H1 (cell line): ENCODE data around the gene DBR1. TPM values are rescaled to one million over a fixed set of nuclear protein-coding genes. Genes with fewer than 3 reads are reported as not detected.

Source experiments
- CTCF ChIA-PET: fragments of 300-600 bp; sonication (Branson Sonifier 250); formaldehyde crosslinking; loops from one replicate; lab custom pipeline; 2021; ENCODE audit not compliant: partially characterized antibody; lab: Charles Lee
- POLR2A ChIA-PET: fragments of 300-600 bp; sonication (Branson Sonifier 250); formaldehyde crosslinking; loops from one replicate; lab custom pipeline; 2021; ENCODE audit warnings: inconsistent platforms; ENCODE audit not compliant: partially characterized antibody; lab: Charles Lee
- DNase-seq, 2 experiments: peaks; one replicate each; pipeline versions ENCODE4 v3.0.0 to v3.0.0-alpha.2; 2010 to 2022; ENCODE audit warnings: low spot score in 2 of 2, low read depth in 1 of 2, mixed read lengths in 1 of 2
- FAIRE-seq: peaks from 2 replicates; lab custom pipeline; 2011; peaks lifted over from hg19 to GRCh38; lab: Jason Lieb, UNC
- H2AFZ ChIP-seq: 2 replicates; pipeline ENCODE4 v1.8.1; 2012; ENCODE audit warnings: low read length, inconsistent platforms
- H2AK5ac ChIP-seq: 2 replicates; pipeline ENCODE4 v1.6.1; 2013; ENCODE audit warnings: low read depth, low read length
- H2BK120ac ChIP-seq: replicated peaks from 2 replicates; pipeline ENCODE3; 2013; ENCODE audit warnings: low read depth, low read length, inconsistent platforms
- H2BK12ac ChIP-seq: 2 replicates; pipeline ENCODE4 v1.6.1; 2013; ENCODE audit warnings: low read depth, low read length
- H2BK15ac ChIP-seq: 2 replicates; pipeline ENCODE4 v1.6.1; 2013; ENCODE audit warnings: low read length
- H2BK20ac ChIP-seq: 2 replicates; pipeline ENCODE4 v1.6.1; 2013; ENCODE audit warnings: low read length
- H2BK5ac ChIP-seq: 2 replicates; pipeline ENCODE4 v1.6.1; 2013; ENCODE audit warnings: low read depth, low read length
- H3K14ac ChIP-seq: 2 replicates; pipeline ENCODE4 v1.6.1; 2013; ENCODE audit warnings: inconsistent platforms; ENCODE audit not compliant: insufficient read length
- H3K18ac ChIP-seq: 2 replicates; pipeline ENCODE4 v1.6.1; 2013; ENCODE audit warnings: low read length; ENCODE audit errors: extremely low read depth
- H3K23ac ChIP-seq: 2 replicates; pipeline ENCODE4 v1.6.1; 2013; ENCODE audit warnings: inconsistent platforms; ENCODE audit not compliant: insufficient read length
- H3K23me2 ChIP-seq: 2 replicates; pipeline ENCODE4 v1.6.1; 2013; ENCODE audit warnings: low read depth, low read length
- H3K27ac ChIP-seq: 2 replicates; pipeline ENCODE4 v1.6.1; 2011; ENCODE audit warnings: low read depth, low read length, inconsistent platforms
- H3K27me3 ChIP-seq, 4 experiments: replicated peaks in 1 of 4; 1 replicate in 1 of 4; 2 replicates in 3 of 4; pipeline versions ENCODE4 v1.6.1 to v1.8.1; 2011 to 2013; ENCODE audit warnings: low read length in 3 of 4, mild to moderate bottlenecking in 3 of 4, inconsistent platforms in 2 of 4, mixed read lengths in 2 of 4, moderate library complexity in 1 of 4; ENCODE audit not compliant: control insufficient read depth in 3 of 4, insufficient read depth in 3 of 4; ENCODE audit errors: extremely low read depth in 1 of 4
- H3K36me3 ChIP-seq, 4 experiments: 2 replicates each; pipeline versions ENCODE4 v1.6.1 to v1.8.1; 2011 to 2013; ENCODE audit warnings: mild to moderate bottlenecking in 4 of 4, low read length in 3 of 4, moderate library complexity in 2 of 4, control low read depth in 1 of 4, inconsistent platforms in 1 of 4; ENCODE audit not compliant: insufficient read depth in 4 of 4, control insufficient read depth in 2 of 4
- H3K4ac ChIP-seq: replicated peaks from 2 replicates; pipeline ENCODE3; 2013; ENCODE audit warnings: low read length, low read depth, mixed read lengths, inconsistent platforms; ENCODE audit not compliant: insufficient read length
- H3K4me1 ChIP-seq, 4 experiments: replicated peaks in 1 of 4; 1 replicate in 1 of 4; 2 replicates in 3 of 4; pipeline versions ENCODE4 v1.6.1 to v1.8.1; 2011 to 2013; ENCODE audit warnings: low read length in 3 of 4, inconsistent platforms in 2 of 4, mixed read lengths in 1 of 4; ENCODE audit not compliant: insufficient read depth in 4 of 4, control insufficient read depth in 3 of 4
- H3K4me2 ChIP-seq, 2 experiments: 2 replicates each; pipeline versions ENCODE4 v1.6.1 to v1.8.1; 2011 to 2013; ENCODE audit warnings: low read depth in 2 of 2, low read length in 2 of 2, control low read depth in 1 of 2, inconsistent platforms in 1 of 2, mild to moderate bottlenecking in 1 of 2; ENCODE audit not compliant: insufficient read depth in 1 of 2
- H3K4me3 ChIP-seq, 4 experiments: fragments of 200-600, 300-600 bp in 1 of 4; sonication (generic), shearing (Covaris generic), sonication (Bioruptor Twin) in 1 of 4; 2 replicates each; pipeline versions ENCODE4 v1.5.1 to v1.8.1; 2011 to 2016; ENCODE audit warnings: low read length in 4 of 4, low read depth in 3 of 4, control low read depth in 2 of 4, inconsistent platforms in 2 of 4, mild to moderate bottlenecking in 2 of 4, mixed read lengths in 1 of 4, moderate library complexity in 1 of 4; ENCODE audit not compliant: insufficient read depth in 2 of 4; ENCODE audit errors: extremely low read depth in 1 of 4
- H3K56ac ChIP-seq: replicated peaks from 2 replicates; pipeline ENCODE3; 2013; ENCODE audit warnings: low read depth, mild to moderate bottlenecking, mixed read lengths, low read length, inconsistent platforms; ENCODE audit not compliant: insufficient read length
- H3K79me1 ChIP-seq: 2 replicates; pipeline ENCODE4 v1.6.1; 2013; ENCODE audit warnings: low read depth, low read length, control low read depth
- H3K79me2 ChIP-seq, 2 experiments: 2 replicates each; pipeline versions ENCODE4 v1.6.1 to v1.8.1; 2012 to 2013; ENCODE audit warnings: low read length in 2 of 2, mild to moderate bottlenecking in 2 of 2, inconsistent platforms in 1 of 2; ENCODE audit not compliant: insufficient read depth in 2 of 2, control insufficient read depth in 1 of 2
- H3K9ac ChIP-seq, 4 experiments: replicated peaks in 1 of 4; 1 replicate in 1 of 4; 2 replicates in 3 of 4; pipeline versions ENCODE4 v1.6.1 to v1.8.1; 2011 to 2013; ENCODE audit warnings: low read depth in 3 of 4, low read length in 3 of 4, control low read depth in 2 of 4, mild to moderate bottlenecking in 2 of 4, moderate library complexity in 2 of 4, inconsistent platforms in 1 of 4; ENCODE audit errors: extremely low read depth in 1 of 4
- H3K9me3 ChIP-seq, 2 experiments: 2 replicates each; pipeline versions ENCODE4 v1.6.1 to v1.8.1; 2012 to 2013; ENCODE audit warnings: mild to moderate bottlenecking in 2 of 2, moderate library complexity in 2 of 2, control low read depth in 1 of 2, inconsistent platforms in 1 of 2, low read depth in 1 of 2, low read length in 1 of 2, mixed read lengths in 1 of 2; ENCODE audit not compliant: insufficient read depth in 2 of 2
- H4K20me1 ChIP-seq, 2 experiments: replicated peaks in 1 of 2; 2 replicates each; pipeline versions ENCODE3 to v1.8.1; 2011 to 2013; ENCODE audit warnings: inconsistent platforms in 2 of 2, low read length in 2 of 2, mild to moderate bottlenecking in 1 of 2; ENCODE audit not compliant: insufficient read depth in 2 of 2, control insufficient read depth in 1 of 2
- H4K5ac ChIP-seq: 2 replicates; pipeline ENCODE4 v1.6.1; 2013; ENCODE audit warnings: low read length, low read depth, mixed read lengths, inconsistent platforms; ENCODE audit not compliant: insufficient read length
- H4K8ac ChIP-seq: 2 replicates; pipeline ENCODE4 v1.8.0; 2013; ENCODE audit warnings: mild to moderate bottlenecking, moderate library complexity, low read length, inconsistent platforms; ENCODE audit not compliant: insufficient read depth; ENCODE audit errors: extremely low read depth
- H4K91ac ChIP-seq: replicated peaks from 2 replicates; pipeline ENCODE3; 2013; ENCODE audit warnings: low read length, mixed read lengths, inconsistent platforms; ENCODE audit not compliant: insufficient read length
- CREB1 ChIP-seq: IDR thresholded peaks from 2 replicates; pipeline ENCODE4 v1.6.1; 2012; ENCODE audit warnings: inconsistent platforms
- HDAC2 ChIP-seq, 2 experiments: fragments of 300-600 bp in 1 of 2; sonication (generic) in 1 of 2; IDR thresholded peaks; 2 replicates each; pipeline ENCODE4 v1.6.1; 2011 to 2012; ENCODE audit warnings: low read depth in 2 of 2, low read length in 2 of 2, mild to moderate bottlenecking in 2 of 2, moderate library complexity in 2 of 2, borderline replicate concordance in 1 of 2, inconsistent platforms in 1 of 2
- KDM5A ChIP-seq: fragments of 200-600 bp; IDR thresholded peaks from 2 replicates; pipeline ENCODE4 v1.7.1; 2012; ENCODE audit warnings: mild to moderate bottlenecking, low read length, inconsistent platforms, mixed read lengths
- MAFK ChIP-seq: IDR thresholded peaks from 2 replicates; pipeline ENCODE4 v1.6.1; 2012; ENCODE audit warnings: low read depth, mild to moderate bottlenecking, improper control_type of control experiment, low read length
- NANOG ChIP-seq: IDR thresholded peaks from 2 replicates; pipeline ENCODE4 v1.6.1; 2011; ENCODE audit warnings: low read length, low read depth, mild to moderate bottlenecking, inconsistent platforms; ENCODE audit not compliant: insufficient read depth, poor library complexity, severe bottlenecking
- RNF2 ChIP-seq: fragments of 200-900, 300-1000 bp; sonication (generic); IDR thresholded peaks from 2 replicates; pipeline ENCODE4 v1.7.1; 2016; ENCODE audit warnings: borderline replicate concordance, low read depth, mild to moderate bottlenecking, antibody characterized with exemption, low read length; ENCODE audit not compliant: poor library complexity, severe bottlenecking; ENCODE audit errors: missing control alignments
- SP1 ChIP-seq: IDR thresholded peaks from 2 replicates; pipeline ENCODE4 v1.6.1; 2011; ENCODE audit warnings: low read depth, low read length
- SP4 ChIP-seq: IDR thresholded peaks from 2 replicates; pipeline ENCODE4 v1.6.1; 2012; ENCODE audit warnings: low read length, inconsistent platforms
- WGBS, 2 experiments: shearing (Covaris generic) in 1 of 2; methylation state at CpG; one replicate each; pipeline versions ENCODE4 v1.1.6 to v1.1.7; 2013 to 2015; ENCODE audit warnings: low lambda C conversion rate in 2 of 2, mixed read lengths in 2 of 2, inconsistent platforms in 1 of 2, low coverage in 1 of 2, missing lambda C conversion rate in 1 of 2; ENCODE audit not compliant: insufficient replicate concordance in 2 of 2, insufficient coverage in 1 of 2, insufficient read length in 1 of 2; ENCODE audit errors: extremely low coverage in 1 of 2, missing lambda C conversion rate in 1 of 2; 5-methylcytosine and 5-hydroxymethylcytosine counted together
- polyA plus RNA-seq, 7 experiments: library from polyadenylated mRNA; depleted of rRNA in 3 of 7; stranded (reverse) in 5 of 7; unstranded in 2 of 7; fragments of >200 nt in 5 of 7; fragments of 200-250 nt in 2 of 7; gene quantifications; 1 replicate in 5 of 7; 2 replicates in 1 of 7; 4 replicates in 1 of 7; pipeline versions ENCODE4 v1.2.1 to v1.2.3, GENCODE V29; 2011 to 2013; ENCODE audit warnings: missing spikeins in 2 of 7, mixed read lengths in 2 of 7
- total RNA-seq: library from RNA; stranded (reverse); fragmentation: NEBNext Ultra II Directional; extraction: Animal tissue kit (Norgen Biotek cat#: 25700); gene quantifications from 2 replicates; pipeline ENCODE4 v1.2.1, GENCODE V29; 2021

The DBR1 gene
- total and polyA plus RNA-seq, 2 of the 8 experiments (the other 6 are each of a cell fraction or from before 2014, with no cell fraction given): 10.1 to 18.3 TPM

DNA sequence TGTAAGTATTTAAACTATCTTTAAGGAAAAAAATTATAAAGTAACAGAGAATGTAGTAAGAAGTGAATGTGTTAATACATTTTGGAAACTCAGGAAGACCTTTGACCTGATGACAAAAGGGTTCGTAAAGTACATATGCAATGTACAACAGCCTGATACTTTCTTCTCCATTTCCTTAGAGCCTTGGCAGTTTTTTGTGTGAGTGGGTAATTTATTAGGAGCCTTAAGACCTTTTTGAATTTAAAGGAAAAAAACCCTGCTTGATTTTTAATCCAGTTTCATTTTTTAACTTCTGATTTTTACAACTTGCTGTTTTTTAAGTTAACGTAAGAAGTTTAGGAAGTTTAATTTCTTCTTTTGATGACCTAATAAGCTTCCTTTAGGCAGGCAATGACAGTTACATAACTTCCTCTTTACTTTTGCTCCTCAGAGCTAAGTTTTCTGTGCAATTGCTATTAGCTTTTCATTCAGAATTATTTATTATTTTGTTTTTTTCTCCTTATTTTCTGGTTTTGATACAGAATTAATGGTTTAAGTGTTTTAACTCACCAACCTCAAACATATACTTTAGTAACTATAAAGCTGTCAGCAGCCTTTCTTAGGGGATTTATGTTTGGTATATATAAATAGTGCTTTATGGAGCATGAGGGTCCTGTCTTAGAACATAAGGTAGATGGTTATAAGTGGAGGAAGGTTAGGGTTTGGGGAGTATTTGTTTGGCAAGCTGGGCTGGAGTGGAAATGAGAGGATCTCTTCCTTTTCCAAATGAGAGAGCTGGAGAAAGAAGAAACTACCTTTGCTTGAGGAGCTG lies 47.6 kb upstream of the DBR1 start:
- no peaks in the 10 kb centered on the region; the same call in 1 of the 2 replicates for H3K79me1 ChIP-seq
- ChIA-PET CTCF (interaction anchor here (0.9 to 1.3 kb wide), 2 partner anchors 48 to 104 kb away, joined by 3 to 4 read pairs; partner anchors contain the start of gene DBR1), POLR2A (interaction anchor here (1.1 kb wide), 1 partner anchor 35 kb away, joined by 3 read pairs; the partner anchor contains the start of gene ARMC8)
- no peak overlapping the region for H2BK12ac ChIP-seq
- H2AK5ac ChIP-seq: no peak overlapping the region
- H3K4ac ChIP-seq: no peak overlapping the region
- H3K23me2 ChIP-seq: no peaks in the 10 kb centered on the region
- no peaks in the 10 kb centered on the region for H3K9me3 ChIP-seq
- no peak overlapping the region for H2BK5ac ChIP-seq
- peaks cover 0 to 35% of the 10 kb centered on the region in 2 experiments; a peak in 2 of 4 replicates for H3K79me2 ChIP-seq
- H2BK20ac ChIP-seq: no peak overlapping the region
- no peak overlapping the region for H3K4me2 ChIP-seq
- no peak overlapping the region for H2BK15ac ChIP-seq
- H4K5ac ChIP-seq: no peak overlapping the region
- FAIRE-seq (peak; percentile 36), DNase-seq (no peak)
- H2AFZ ChIP-seq: no peak overlapping the region
- no peak overlapping the region for H4K8ac ChIP-seq
- no peak overlapping the region for H3K56ac ChIP-seq
- no peaks in the 10 kb centered on the region for H3K27me3 ChIP-seq
- WGBS, 2 experiments: 98% methylated on average over 2 of the region's 2 CpGs; no CpG with 5 or more reads in 1 of the 2 experiments
- TF ChIP-seq MAFK (no peak), CREB1 (no peak), KDM5A (no peak), NANOG (no peak), RNF2 (no peak), SP4 (no peak), HDAC2 (IDR thresholded peaks at IDR 0.05; ENCODE audit: borderline replicate concordance in 1 of 2, low read depth in 2 of 2, low read length in 2 of 2) (no peak), SP1 (no peak)
- H2BK120ac ChIP-seq: no peak overlapping the region
- H3K36me3 ChIP-seq: peaks cover 7 to 46% (median 25%) of the 10 kb centered on the region in 4 experiments; a peak in 7 of 8 replicates
- H3K9ac ChIP-seq: no peak overlapping the region
- H3K23ac ChIP-seq: no peak overlapping the region
- H4K91ac ChIP-seq: no peak overlapping the region
- no peak overlapping the region for H3K18ac ChIP-seq
- H4K20me1 ChIP-seq: peaks cover 0 to 2% of the 10 kb centered on the region in 2 experiments
- no peak overlapping the region for H3K14ac ChIP-seq
- no peaks in the 10 kb centered on the region for H3K4me1 ChIP-seq
- no peak overlapping the region for H3K4me3 ChIP-seq
- H3K27ac ChIP-seq: no peak overlapping the region
